Articular chondrocyte of knee joint (primary cell): Measurements from ENCODE around the gene ADAM8. TPM values are rescaled to one million over a fixed set of nuclear protein-coding genes. Genes with fewer than 3 reads are reported as not detected.

Experiments used
- total RNA-seq: library from RNA; depleted of rRNA; stranded (reverse); fragments of >200 nt; gene quantifications from 2 replicates; pipeline ENCODE4 v1.2.3, GENCODE V29; 2012

Gene ADAM8
- total RNA-seq, result 0.32 and 0.65 TPM in 2 replicates

DNA sequence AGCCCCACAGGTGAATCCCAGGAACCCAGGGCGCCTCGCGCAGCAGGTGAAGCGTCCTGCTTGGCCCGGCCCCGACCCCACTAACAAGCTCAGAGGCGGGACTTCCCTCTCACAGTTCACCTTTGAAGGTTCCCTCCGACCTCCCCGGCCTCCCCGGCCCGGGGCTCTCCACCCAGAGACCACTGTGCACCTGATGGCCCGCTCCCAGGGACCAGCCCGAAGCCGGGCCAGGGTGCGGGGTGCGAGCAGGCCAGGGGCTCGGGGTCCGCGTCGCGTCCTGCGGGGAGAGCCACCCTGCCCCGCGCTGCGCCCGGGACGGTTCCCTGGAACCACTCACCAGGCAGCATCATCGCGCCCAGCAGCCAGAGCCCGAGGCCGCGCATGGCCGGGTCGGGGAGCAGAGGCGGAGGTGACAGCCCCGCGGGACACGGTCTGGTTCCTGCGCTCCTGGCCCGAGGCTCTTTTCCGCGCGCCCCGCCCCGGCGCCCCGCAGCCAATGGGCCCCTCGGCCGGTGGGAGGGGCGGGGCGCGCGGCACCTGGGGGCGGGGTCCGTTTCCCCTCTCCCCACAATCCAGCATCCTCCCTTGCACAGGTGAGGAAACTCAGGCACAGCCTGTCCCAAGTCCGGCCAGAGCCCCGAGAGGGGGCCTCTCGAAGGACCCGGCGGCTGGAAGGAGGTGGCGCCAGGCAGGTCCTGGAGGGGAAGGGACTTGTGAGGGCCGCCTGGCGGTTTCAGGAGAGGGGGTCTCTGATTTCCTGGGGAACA, at the start of gene ADAM8:
Gene ADAM8 (minus strand): TSS at position 434 of the 767 bp plus-strand sequence. CDS start 51 bp downstream, at position 383.

DNA sequence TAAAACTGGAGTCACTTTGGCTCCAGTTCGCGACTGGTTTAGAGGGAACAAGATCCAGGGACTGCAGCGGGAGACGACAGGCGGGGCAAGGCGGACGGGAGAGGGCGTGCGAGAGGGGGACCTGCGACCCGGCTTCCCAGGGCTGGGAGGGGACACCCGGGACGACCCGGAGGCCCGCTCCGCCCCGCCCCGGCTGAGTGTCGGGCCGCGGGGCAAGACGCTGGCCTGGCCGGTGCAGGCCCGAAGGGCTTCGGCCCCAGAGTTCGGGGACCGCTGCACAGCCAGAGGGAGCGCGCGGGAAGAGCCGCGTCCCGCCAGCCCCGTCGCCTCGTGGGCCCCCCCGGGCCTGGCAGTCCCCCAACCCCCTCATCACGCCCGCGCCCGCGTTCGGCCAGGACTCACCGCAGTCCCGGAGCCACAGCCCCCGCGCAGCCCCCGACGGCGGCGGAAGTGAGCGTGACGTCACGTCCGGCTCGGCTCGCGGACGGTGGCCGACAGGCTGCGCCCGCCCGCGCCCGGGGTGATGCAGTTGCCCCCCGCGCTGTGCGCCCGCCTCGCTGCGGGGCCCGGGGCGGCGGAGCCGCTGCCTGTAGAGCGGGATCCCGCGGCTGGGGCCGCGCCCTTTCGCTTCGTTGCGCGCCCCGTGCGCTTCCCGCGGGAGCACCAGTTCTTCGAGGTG, 31.9 kb upstream of the ADAM8 start, which contains the start of the genes TUBGCP2 and ZNF511:
Gene TUBGCP2 (minus strand): TSS at position 452 of the 679 bp plus-strand sequence. CDS start 5,931 bp downstream, outside the sequence.
Gene ZNF511 (plus strand): TSS at position 494 of the 679 bp plus-strand sequence. CDS start 30 bp downstream, at position 524.

DNA sequence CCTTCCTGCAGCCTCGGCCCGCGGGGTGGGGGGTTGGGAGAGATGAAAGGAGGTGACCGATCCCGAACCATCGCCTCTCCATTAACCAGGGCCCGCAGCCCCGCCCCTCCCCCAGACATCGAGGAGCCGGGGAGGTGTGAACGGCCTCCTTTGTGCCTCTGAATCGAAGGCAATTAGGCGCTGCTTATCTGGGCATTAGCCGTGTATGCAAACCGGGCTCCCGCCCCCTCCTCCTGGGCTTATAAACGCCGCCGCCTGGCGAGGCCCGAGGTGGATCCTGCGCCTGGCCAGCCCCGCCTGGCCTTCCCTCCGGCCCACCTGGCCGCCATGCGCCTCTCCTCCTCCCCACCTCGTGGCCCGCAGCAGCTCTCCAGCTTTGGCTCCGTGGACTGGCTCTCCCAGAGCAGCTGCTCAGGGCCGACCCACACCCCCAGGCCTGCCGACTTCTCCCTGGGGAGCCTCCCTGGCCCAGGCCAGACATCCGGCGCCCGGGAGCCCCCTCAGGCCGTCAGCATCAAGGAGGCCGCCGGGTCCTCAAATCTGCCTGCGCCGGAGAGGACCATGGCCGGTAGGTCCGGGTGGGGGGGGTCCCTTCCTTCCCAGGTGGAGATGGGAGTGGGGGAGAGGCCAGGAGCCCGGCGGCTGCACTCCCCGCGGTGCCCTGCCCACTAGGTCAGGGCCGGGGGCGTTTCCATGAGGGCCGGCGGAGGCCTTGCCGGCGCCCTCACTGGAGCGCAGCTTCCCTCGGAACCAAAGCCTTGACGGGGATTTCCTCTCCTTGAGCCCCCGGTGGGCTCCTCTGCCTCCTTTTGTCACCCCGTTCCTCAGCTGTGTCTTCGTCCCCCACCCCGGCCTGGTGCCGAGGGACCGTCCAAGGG, 38.8 kb downstream of the ADAM8 start, which contains the start of gene VENTX:
Gene VENTX (plus strand): TSS at position 268 of the 878 bp plus-strand sequence. CDS start 60 bp downstream, at position 328.

GRCh38 chr10:133230044-133230361, 46.7 kb downstream of the ADAM8 start, which contains the start of gene UTF1:
TSS of gene UTF1 (plus strand) at chr10:133230217. CDS start at chr10:133230289, 72 bp downstream.

Other genes with a start within 250 kb of the ADAM8 start
- gene ADGRA1, start 188.9 kb downstream of the ADAM8 start, total RNA-seq, result not detected in 2 replicates
- 0.54 and 0.65 TPM in 2 replicates for gene KNDC1, start 116.6 kb downstream of the ADAM8 start, total RNA-seq
- gene UTF1, start 46.7 kb downstream of the ADAM8 start, total RNA-seq, result not detected in 2 replicates
- not detected in 2 replicates for gene VENTX, start 39.0 kb downstream of the ADAM8 start, total RNA-seq
- gene TUBGCP2, start 32.0 kb upstream of the ADAM8 start, total RNA-seq, result 51.0 and 62.5 TPM in 2 replicates
- 21.1 and 23.0 TPM in 2 replicates for gene ZNF511, start 32.0 kb upstream of the ADAM8 start, total RNA-seq
- not detected in 2 replicates for gene CALY, start 60.0 kb upstream of the ADAM8 start, total RNA-seq
- not detected in 2 replicates for gene PRAP1, start 70.5 kb upstream of the ADAM8 start, total RNA-seq
- gene FUOM, start 81.2 kb upstream of the ADAM8 start, total RNA-seq, result 10.4 and 20.8 TPM in 2 replicates
- 51.8 and 52.0 TPM in 2 replicates for gene ECHS1, start 96.5 kb upstream of the ADAM8 start, total RNA-seq
- 4.2 and 4.4 TPM in 2 replicates for gene PAOX, start 102.4 kb upstream of the ADAM8 start, total RNA-seq
- 29.1 and 29.4 TPM in 2 replicates for gene MTG1, start 117.3 kb upstream of the ADAM8 start, total RNA-seq
- 0.11 and 0.13 TPM in 2 replicates for gene SPRN, start 147.8 kb upstream of the ADAM8 start, total RNA-seq
- gene SCART1, start 177.1 kb upstream of the ADAM8 start, total RNA-seq, result 3.3 and 3.4 TPM in 2 replicates